GM19351 (cell line): Measurements from ENCODE around the gene HOXB8.

Experiments
- ATAC-seq: cut with Tn5 transposase; IDR thresholded peaks from one replicate; pipeline ENCODE4 v1.9.1; 2021; ENCODE audit warnings: mild to moderate bottlenecking, moderate library complexity; ENCODE audit not compliant: unreplicated experiment

The HOXB8 gene

GRCh38 chr17:48596735-48597527 lies 18.2 kb downstream of the HOXB8 start:
- no peak for ATAC-seq

DNA sequence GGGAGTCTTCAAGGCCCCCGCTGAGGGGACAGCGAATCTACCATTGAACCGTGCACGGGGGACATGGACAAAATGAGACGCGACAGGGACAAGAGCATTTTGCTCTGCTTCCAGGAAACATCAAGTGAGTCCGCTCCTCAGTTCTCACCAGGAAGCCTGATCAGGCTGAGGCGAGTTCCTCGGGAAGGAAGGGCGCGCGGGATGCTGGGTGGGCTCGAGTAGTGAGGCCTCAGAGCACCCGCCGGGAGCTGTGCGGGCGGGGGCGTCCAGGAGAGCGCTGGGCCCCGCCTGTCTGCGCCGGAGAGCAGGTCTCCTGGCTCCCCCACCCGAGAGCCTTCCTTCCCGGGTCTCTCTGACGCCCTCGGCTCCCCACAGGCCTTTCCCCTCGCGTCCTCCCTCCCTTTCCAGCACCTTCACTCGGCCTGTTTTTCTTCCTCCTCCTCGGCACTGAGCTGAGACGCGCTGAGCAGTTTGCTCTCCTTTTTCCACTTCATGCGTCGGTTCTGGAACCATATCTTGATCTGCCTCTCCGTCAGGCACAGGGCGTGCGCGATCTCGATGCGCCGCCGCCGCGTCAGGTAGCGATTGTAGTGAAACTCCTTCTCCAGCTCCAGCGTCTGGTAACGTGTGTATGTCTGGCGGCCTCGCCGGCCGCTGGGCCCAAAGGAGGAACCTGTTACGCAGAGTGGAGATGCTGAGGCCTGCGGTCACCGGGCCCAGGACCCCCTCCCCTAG lies 18.9 kb downstream of the HOXB8 start:
- no peak for ATAC-seq

GRCh38 chr17:48595278-48595999 lies 19.7 kb downstream of the HOXB8 start:
- ATAC-seq: no peak

GRCh38 chr17:48594538-48595277 lies 20.4 kb downstream of the HOXB8 start:
- no peak for ATAC-seq

DNA sequence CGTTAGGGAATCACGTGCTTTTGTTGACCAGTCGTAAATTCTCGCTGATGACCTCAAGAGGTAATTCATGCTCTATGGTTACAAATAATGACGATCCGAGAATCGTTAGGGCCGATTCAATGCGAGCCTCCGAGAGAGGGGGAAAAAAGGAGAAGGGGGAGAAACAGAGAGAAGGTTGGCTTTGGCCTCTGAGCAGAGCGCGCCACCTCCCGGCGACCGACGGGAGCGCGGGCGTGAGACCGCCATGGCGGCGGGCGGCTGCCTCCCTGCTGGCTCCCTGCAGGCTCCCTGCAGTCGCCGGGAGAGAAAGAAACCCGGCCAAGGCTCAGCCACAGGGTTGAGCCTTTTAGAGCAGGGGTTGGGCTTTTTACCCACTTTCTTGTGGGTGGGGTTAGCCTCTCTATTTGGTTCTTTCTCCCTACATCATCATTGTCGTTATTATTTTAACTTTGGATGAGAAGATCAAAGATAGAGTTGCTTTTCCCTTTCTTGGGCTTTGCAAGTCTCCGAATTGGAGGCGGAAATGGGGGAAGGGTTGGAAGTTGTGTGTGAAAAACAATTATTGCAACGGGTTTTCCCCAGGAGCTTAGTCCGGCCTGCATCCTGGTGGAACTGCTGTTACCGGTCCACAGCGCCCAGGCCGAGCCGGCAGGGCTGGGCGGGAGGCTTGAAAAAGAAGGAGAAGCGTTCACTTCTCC lies 21.1 kb downstream of the HOXB8 start:
- ATAC-seq: no peak

GRCh38 chr17:48593126-48593829 lies 21.8 kb downstream of the HOXB8 start, which contains the start of gene HOXB5:
Gene HOXB5 (minus strand): TSS chr17:48593779. CDS start chr17:48593682, 97 bp downstream.
- ATAC-seq: no peak

DNA sequence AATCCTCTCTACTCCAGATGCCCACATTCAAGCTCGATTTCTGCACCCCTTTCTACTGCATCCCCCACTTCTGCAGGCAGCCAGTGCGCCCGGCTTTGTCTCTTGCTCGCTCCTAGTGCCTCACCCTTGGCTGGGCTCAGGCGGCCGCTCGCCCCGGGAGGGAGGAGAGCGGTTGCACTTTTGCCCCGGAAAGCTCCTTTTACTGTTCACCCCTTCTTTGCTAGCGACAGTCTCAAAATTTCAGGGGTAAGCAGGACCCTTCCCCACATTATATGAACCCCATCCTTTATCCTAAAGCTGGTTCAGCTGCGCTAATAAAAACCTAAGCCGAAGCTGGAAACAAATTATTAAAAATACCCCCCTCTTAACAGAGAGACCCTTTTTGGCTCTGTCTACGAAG lies 22.5 kb downstream of the HOXB8 start:
- no peak for ATAC-seq

GRCh38 chr17:48592057-48592514 lies 23.0 kb downstream of the HOXB8 start:
- no peak for ATAC-seq

DNA sequence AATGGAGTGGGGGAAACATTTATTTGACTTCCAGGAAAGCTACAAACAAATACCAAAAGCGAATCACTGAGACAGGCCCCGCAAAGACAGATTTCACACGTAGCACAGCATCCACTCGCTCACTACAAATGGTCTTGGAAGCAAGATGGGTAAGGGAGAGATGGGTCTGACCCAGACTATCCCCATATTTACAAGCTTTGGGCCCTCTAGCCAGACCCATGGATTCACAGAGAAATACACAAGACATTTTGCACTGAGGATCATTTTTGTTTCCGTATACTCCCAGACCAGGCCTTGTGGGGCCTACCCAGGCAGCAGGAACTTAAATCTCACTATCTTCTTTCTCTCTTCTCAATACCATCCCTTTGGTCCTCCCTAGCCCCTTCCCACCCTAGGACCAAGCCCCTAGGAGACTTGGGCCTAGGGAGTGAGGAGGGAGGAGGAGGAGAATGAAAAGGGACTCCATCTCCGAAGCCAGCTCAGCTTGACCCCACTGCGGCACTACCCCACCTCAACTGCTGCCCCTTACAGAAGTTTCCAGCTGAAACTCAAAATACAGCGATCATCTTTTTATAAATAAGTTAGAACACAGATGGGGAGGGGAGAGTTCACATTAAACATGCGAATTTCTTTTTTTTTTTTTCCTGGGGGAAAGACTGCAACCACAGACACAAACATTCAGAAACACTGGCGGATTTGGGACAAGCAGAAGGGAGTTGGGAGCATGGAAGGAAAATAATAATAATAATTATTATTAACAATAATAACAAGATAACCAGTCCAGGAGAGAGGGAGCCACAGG lies 23.6 kb downstream of the HOXB8 start:
- no peak for ATAC-seq

- no peak for ATAC-seq
Measured at GRCh38 chr17:48590607-48591161, 24.4 kb downstream of the HOXB8 start.

GRCh38 chr17:48589831-48590606 lies 25.1 kb downstream of the HOXB8 start, which contains the start of gene HOXB3:
Gene HOXB3 (minus strand): TSS chr17:48590241. CDS start chr17:48552474, 37,767 bp downstream.
- ATAC-seq: no peak

- ATAC-seq: no peak
Measured at GRCh38 chr17:48589060-48589830, 25.8 kb downstream of the HOXB8 start.

DNA sequence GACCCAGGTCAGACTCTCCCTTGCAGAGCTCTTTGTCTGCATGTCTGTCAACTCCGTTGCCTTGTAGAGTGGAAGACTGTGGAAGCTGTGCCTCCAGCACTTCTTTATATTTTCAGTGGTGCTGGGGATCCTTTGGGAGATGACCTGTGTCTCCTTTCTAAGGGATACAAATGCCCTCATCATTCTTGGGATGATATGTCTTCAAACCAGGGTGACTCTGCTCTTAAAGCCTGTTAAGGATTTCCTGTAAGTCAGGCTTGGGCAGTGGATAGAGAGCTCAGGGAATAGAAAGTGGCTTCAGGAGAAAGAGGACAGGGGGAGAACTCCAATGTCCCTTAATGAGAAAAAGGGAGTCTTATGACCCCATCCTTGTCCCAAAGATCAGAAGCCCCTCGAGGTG lies 26.6 kb downstream of the HOXB8 start:
- ATAC-seq: no peak

GRCh38 chr17:48588074-48588415 lies 27.0 kb downstream of the HOXB8 start:
- no peak for ATAC-seq

DNA sequence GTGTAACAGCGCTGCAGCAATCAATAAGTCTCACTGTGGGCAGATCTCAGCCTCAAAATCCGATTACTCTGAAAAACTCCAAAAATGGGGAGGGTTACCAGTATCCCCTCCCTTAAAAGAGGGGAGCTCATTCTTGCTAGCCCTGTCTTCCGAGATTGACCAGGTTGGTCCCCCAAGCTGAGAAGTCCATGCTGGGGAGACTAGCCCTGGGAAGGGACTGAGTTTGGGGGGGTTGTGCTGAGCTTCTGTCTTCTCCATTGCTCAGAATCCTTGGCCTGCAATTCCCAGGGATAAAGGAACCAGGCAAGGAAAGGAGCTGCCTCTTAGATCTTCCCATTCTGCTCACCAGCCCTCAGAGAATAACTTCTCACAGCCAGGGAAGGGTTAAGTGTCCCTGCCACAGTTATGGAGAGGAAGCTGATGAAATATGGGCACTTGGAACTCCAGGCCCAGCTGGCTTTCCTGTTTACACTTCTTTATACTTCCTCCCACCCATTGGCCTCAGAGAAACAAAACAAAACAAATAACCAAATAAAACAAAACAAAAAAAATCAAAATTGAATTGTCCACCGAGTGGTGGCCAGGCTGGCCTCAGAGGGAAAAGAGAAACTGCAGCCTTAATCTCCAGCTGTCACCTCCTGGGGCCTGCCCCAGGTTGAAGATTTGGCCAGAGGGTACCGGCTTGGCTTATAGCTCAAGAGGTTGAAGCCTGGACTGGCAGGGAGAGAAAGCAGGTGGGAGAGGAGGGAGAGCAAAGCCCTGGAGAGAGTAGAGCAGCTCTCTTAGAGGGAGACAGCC lies 27.6 kb downstream of the HOXB8 start:
- no peak for ATAC-seq
